A673 (cell line): ENCODE data around the gene PLCB4. TPM values are rescaled to one million over a fixed set of nuclear protein-coding genes. Genes with fewer than 3 reads are reported as not detected.

Experiments
- BruUV-seq: library from RNA; stranded (reverse); fragments of 400-500 nt; replicated peaks from 2 replicates; lab custom pipeline; 2021; lab: Mats Ljungman, UMichigan
- CTCF ChIA-PET: fragments of 300-600 bp; sonication (Branson Sonifier 250); formaldehyde crosslinking; loops from one replicate; lab custom pipeline; 2022; ENCODE audit warnings: antibody characterized with exemption; lab: Charles Lee
- POLR2A ChIA-PET: fragments of 300-600 bp; sonication (Branson Sonifier 250); formaldehyde crosslinking; loops from one replicate; lab custom pipeline; 2022; ENCODE audit warnings: antibody characterized with exemption; ENCODE audit not compliant: low non-redundant PET; lab: Charles Lee
- DNase-seq: peaks from one replicate; pipeline ENCODE4 v3.0.0-alpha.2; 2015; ENCODE audit warnings: low spot score
- H3K27ac ChIP-seq: fragments of 200-600 bp; sonication (generic); 2 replicates; pipeline ENCODE4 v1.5.1; 2016; ENCODE audit warnings: mixed run types, low read depth, mild to moderate bottlenecking, mixed read lengths, antibody characterized with exemption, low read length; ENCODE audit not compliant: poor library complexity, severe bottlenecking
- H3K27me3 ChIP-seq: fragments of 200-600 bp; sonication (generic); replicated peaks from 2 replicates; pipeline ENCODE4 v1.6.1; 2017; ENCODE audit warnings: mixed run types, low read depth, mild to moderate bottlenecking, mixed read lengths, antibody characterized with exemption, low read length; ENCODE audit not compliant: insufficient read depth, poor library complexity
- H3K36me3 ChIP-seq: fragments of 200-600 bp; sonication (generic); 2 replicates; pipeline ENCODE4 v1.6.1; 2016; ENCODE audit warnings: mixed run types, mild to moderate bottlenecking, mixed read lengths, antibody characterized with exemption, low read length; ENCODE audit not compliant: insufficient read depth, poor library complexity, severe bottlenecking
- H3K4me1 ChIP-seq: fragments of 200-600 bp; sonication (generic); 2 replicates; pipeline ENCODE4 v1.6.1; 2017; ENCODE audit warnings: mixed run types, mild to moderate bottlenecking, mixed read lengths, antibody characterized with exemption, low read length; ENCODE audit not compliant: insufficient read depth, poor library complexity, severe bottlenecking
- H3K4me3 ChIP-seq: fragments of 200-600 bp; sonication (generic); 2 replicates; pipeline ENCODE4 v1.5.1; 2016; ENCODE audit warnings: low read depth, mixed run types, mild to moderate bottlenecking, mixed read lengths, low read length; ENCODE audit not compliant: poor library complexity, severe bottlenecking
- H3K9me3 ChIP-seq: fragments of 200-600 bp; sonication (generic); 2 replicates; pipeline ENCODE4 v1.6.1; 2016; ENCODE audit warnings: mixed run types, low read depth, mild to moderate bottlenecking, mixed read lengths, antibody characterized with exemption, low read length; ENCODE audit not compliant: poor library complexity, severe bottlenecking
- CTCF ChIP-seq: fragments of 300-800, 200-600 bp; sonication (generic); conservative IDR thresholded peaks from 2 replicates; pipeline ENCODE4 v1.5.1; 2017; ENCODE audit warnings: low read depth, mild to moderate bottlenecking, antibody characterized with exemption, low read length, moderate library complexity, mixed read lengths
- EZH2 ChIP-seq: fragments of 200-600 bp; sonication (generic); IDR thresholded peaks from 2 replicates; pipeline ENCODE4 v1.6.1; 2017; ENCODE audit warnings: borderline replicate concordance, low read depth, mild to moderate bottlenecking, mixed read lengths, antibody characterized with exemption, low read length; ENCODE audit not compliant: poor library complexity, severe bottlenecking
- intact Hi-C: fragments of 100-400 bp; cut with micrococcal nuclease; formaldehyde crosslinking; loops from one replicate; pipeline ENCODE4 v1.10.0; 2022; ENCODE audit not compliant: unreplicated experiment
- total RNA-seq: library from RNA; stranded (reverse); gene quantifications from 2 replicates; pipeline ENCODE4 v1.2.3, GENCODE V29; 2021

PLCB4 gene
- total RNA-seq, 1 experiment from 2014 or later, result 6.2 TPM

GRCh38 chr20:9321007-9321406 lies 252.1 kb downstream of the PLCB4 start:
- CTCF ChIA-PET, result no interaction called here
- no TSS peak for BruUV-seq
- POLR2A ChIA-PET, result interaction anchor here (0.5 kb wide), 1 partner anchor 52 kb away, joined by 10 read pairs; no protein-coding TSS in a partner anchor

GRCh38 chr20:9322661-9323060 lies 253.8 kb downstream of the PLCB4 start:
- ChIA-PET POLR2A (no interaction called here), CTCF (no interaction called here)
- intact Hi-C loops, result no loop called here
- Histone ChIP-seq H3K4me3 (no peak overlapping the region), H3K4me1 (peaks cover 11% of the 10 kb centered on the region), H3K9me3 (no peaks in the 10 kb centered on the region), H3K27ac (no peak overlapping the region), H3K27me3 (no peaks in the 10 kb centered on the region), H3K36me3 (no peaks in the 10 kb centered on the region)
- no peak for DNase-seq
- TF ChIP-seq EZH2 (no peak), CTCF (no peak)
- BruUV-seq, result no TSS peak

More at GRCh38 chr20:9321007-9321406, 252.1 kb downstream of the PLCB4 start:
- TF ChIP-seq EZH2 (no peak), CTCF (no peak)
- Histone ChIP-seq H3K27ac (no peak overlapping the region), H3K27me3 (no peaks in the 10 kb centered on the region), H3K4me3 (no peak overlapping the region), H3K36me3 (no peaks in the 10 kb centered on the region), H3K4me1 (peaks cover 11% of the 10 kb centered on the region), H3K9me3 (no peaks in the 10 kb centered on the region)
- DNase-seq, result no peak
- intact Hi-C loops, result no loop called here

GRCh38 chr20:9323622-9324021 lies 254.7 kb downstream of the PLCB4 start:
- H3K4me3 ChIP-seq, result no peak overlapping the region

More at GRCh38 chr20:9323622-9324021, 254.7 kb downstream of the PLCB4 start:
- intact Hi-C loops, result no loop called here
- H3K36me3 ChIP-seq, result no peaks in the 10 kb centered on the region
- no peaks in the 10 kb centered on the region for H3K27me3 ChIP-seq
- TF ChIP-seq EZH2 (no peak), CTCF (peak; percentile 50)
- peaks cover 11% of the 10 kb centered on the region for H3K4me1 ChIP-seq
- ChIA-PET POLR2A (no interaction called here), CTCF (interaction anchor here (0.6 kb wide), 1 partner anchor 69 kb away, joined by 3 read pairs; no protein-coding TSS in a partner anchor)
- no peaks in the 10 kb centered on the region for H3K9me3 ChIP-seq
- peak; percentile 27 for DNase-seq
- no peak overlapping the region for H3K27ac ChIP-seq
- no TSS peak for BruUV-seq
